Common myeloid progenitor, CD34-positive (primary cell): ENCODE data around the gene BGLAP. TPM values are rescaled to one million over a fixed set of nuclear protein-coding genes. Genes with fewer than 3 reads are reported as not detected.

ENCODE experiments used
- CTCF ChIA-PET: fragments of 350-600 bp; sonication (Branson Sonifier 250); formaldehyde crosslinking; loops from one replicate; lab custom pipeline; 2021; ENCODE audit warnings: antibody characterized with exemption; lab: Charles Lee
- POLR2A ChIA-PET: fragments of 350-600 bp; sonication (Branson Sonifier 250); formaldehyde crosslinking; loops from one replicate; lab custom pipeline; 2021; ENCODE audit warnings: antibody characterized with exemption; lab: Charles Lee
- DNase-seq, 3 donors: peaks; one replicate each; pipeline versions ENCODE4 v3.0.0 to v3.0.0-alpha.2; 2013
- H3K27ac ChIP-seq, 2 experiments: 1 replicate in 1 of 2; 2 replicates in 1 of 2; pipeline ENCODE4 v1.7.0; 2013; ENCODE audit warnings: inconsistent platforms in 2 of 2, low read length in 2 of 2, mild to moderate bottlenecking in 2 of 2, low read depth in 1 of 2, moderate library complexity in 1 of 2; ENCODE audit not compliant: severe bottlenecking in 2 of 2, insufficient read depth in 1 of 2, poor library complexity in 1 of 2
- H3K27me3 ChIP-seq, 5 experiments: replicated peaks in 2 of 5; 1 replicate in 3 of 5; 2 replicates in 2 of 5; pipeline versions ENCODE4 v1.6.1 to v1.7.0; 2013; ENCODE audit warnings: low read length in 4 of 5, mild to moderate bottlenecking in 2 of 5, moderate library complexity in 2 of 5, inconsistent platforms in 1 of 5; ENCODE audit not compliant: insufficient read depth in 5 of 5, control insufficient read depth in 4 of 5
- H3K36me3 ChIP-seq, 4 experiments: 1 replicate in 2 of 4; 2 replicates in 2 of 4; pipeline versions ENCODE4 v1.6.1 to v1.7.0; 2013; ENCODE audit warnings: low read length in 3 of 4, control low read depth in 1 of 4, mild to moderate bottlenecking in 1 of 4; ENCODE audit not compliant: control insufficient read depth in 4 of 4, insufficient read depth in 4 of 4
- H3K4me1 ChIP-seq, 4 experiments: 1 replicate in 3 of 4; 2 replicates in 1 of 4; pipeline versions ENCODE4 v1.6.1 to v1.7.1; 2013; ENCODE audit warnings: low read length in 3 of 4, mild to moderate bottlenecking in 3 of 4, control low read depth in 1 of 4, inconsistent platforms in 1 of 4, moderate library complexity in 1 of 4; ENCODE audit not compliant: control insufficient read depth in 4 of 4, insufficient read depth in 4 of 4; ENCODE audit errors: control extremely low read depth in 1 of 4
- H3K4me3 ChIP-seq, 7 experiments: 1 replicate in 4 of 7; 2 replicates in 3 of 7; pipeline versions ENCODE4 v1.5.1 to v1.7.0; 2013; ENCODE audit warnings: mild to moderate bottlenecking in 7 of 7, low read length in 6 of 7, moderate library complexity in 6 of 7, inconsistent platforms in 2 of 7, low read depth in 2 of 7, control low read depth in 1 of 7; ENCODE audit not compliant: insufficient read depth in 4 of 7, control insufficient read depth in 1 of 7; ENCODE audit errors: extremely low read depth in 1 of 7
- H3K9me3 ChIP-seq, 5 experiments: 1 replicate in 4 of 5; 2 replicates in 1 of 5; pipeline versions ENCODE4 v1.6.1 to v1.7.1; 2013; ENCODE audit warnings: low read length in 4 of 5, mild to moderate bottlenecking in 2 of 5, inconsistent platforms in 1 of 5, low read depth in 1 of 5, moderate library complexity in 1 of 5; ENCODE audit not compliant: control insufficient read depth in 4 of 5, insufficient read depth in 2 of 5; ENCODE audit errors: control extremely low read depth in 1 of 5
- WGBS: methylation state at CpG from one replicate; pipeline ENCODE4 v1.1.5; 2013; ENCODE audit not compliant: insufficient coverage; 5-methylcytosine and 5-hydroxymethylcytosine counted together
- polyA plus RNA-seq: library from polyadenylated mRNA; unstranded; fragments of 120-200 nt; gene quantifications from one replicate; pipeline ENCODE4 v1.2.1, GENCODE V29; 2013

BGLAP gene
- 0.87 TPM for polyA plus RNA-seq

GRCh38 chr1:156241926-156242325 lies at the start of gene BGLAP:
Gene BGLAP (plus strand): TSS chr1:156242184. CDS start chr1:156242232, 48 bp downstream.
- Histone ChIP-seq H3K4me1 (peaks cover 0 to 40% (median 38%) of the 10 kb centered on the region in 4 experiments), H3K36me3 (peaks cover 0 to 43% (median 32%) of the 10 kb centered on the region in 4 experiments), H3K4me3 (no peak within 1 kb of the TSS), H3K27me3 (peaks cover 0 to 2% (median 0%) of the 10 kb centered on the region in 5 experiments), H3K9me3 (no peaks in the 10 kb centered on the region), H3K27ac (no peak within 1 kb of the TSS)
- ChIA-PET CTCF (interaction anchor here (0.6 to 1.6 kb wide), 4 partner anchors 17 to 55 kb away, joined by 3 to 4 read pairs (median 4); no protein-coding TSS in a partner anchor), POLR2A (interaction anchor here (1.4 kb wide), 1 partner anchor 10 kb away, joined by 4 read pairs; no protein-coding TSS in a partner anchor)
- DNase-seq: no peak
- 46% methylated on average over 12 of the region's 14 CpGs for WGBS

DNA sequence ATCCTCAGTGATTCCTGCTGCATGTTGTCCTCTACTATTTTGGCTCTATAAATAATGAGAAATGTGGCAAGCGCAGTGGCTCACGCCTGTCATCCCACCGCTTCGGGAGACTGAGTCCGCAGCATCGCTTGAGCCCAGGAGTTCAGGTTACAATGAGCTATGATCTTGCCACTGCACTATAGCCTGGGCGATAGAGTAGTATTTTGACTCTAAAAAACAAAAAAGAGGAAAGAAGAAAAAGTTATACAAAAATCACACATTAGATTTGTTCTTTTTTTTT lies 48.8 kb upstream of the BGLAP start:
- H3K4me3 ChIP-seq: peak overlapping the region; percentile 69 to 98 (median 94)
- DNase-seq: no peak
- POLR2A ChIA-PET: interaction anchor here (0.9 to 1.0 kb wide), 2 partner anchors 20 to 96 kb away, joined by 3 read pairs; partner anchors contain the start of gene PMF1
- peaks cover 2 to 22% (median 15%) of the 10 kb centered on the region in 4 experiments for H3K4me1 ChIP-seq
- H3K27me3 ChIP-seq: no peaks in the 10 kb centered on the region
- H3K9me3 ChIP-seq: peaks cover 0 to 3% (median 0%) of the 10 kb centered on the region in 5 experiments
- CTCF ChIA-PET: interaction anchor here (1.1 to 1.8 kb wide), 3 partner anchors 31 to 60 kb away, joined by 4 to 11 read pairs (median 5); no protein-coding TSS in a partner anchor
- WGBS: 100% methylated on average over 2 of the region's 7 CpGs
- peak overlapping the region; percentile 76 to 92 for H3K27ac ChIP-seq
- peaks cover 0 to 20% (median 10%) of the 10 kb centered on the region in 4 experiments for H3K36me3 ChIP-seq

- Histone ChIP-seq H3K36me3 (peaks cover 0 to 23% (median 10%) of the 10 kb centered on the region in 4 experiments), H3K4me3 (peak within 1 kb of the TSS; percentile 87 to 98 (median 94)), H3K4me1 (peaks cover 2 to 22% (median 15%) of the 10 kb centered on the region in 4 experiments), H3K27me3 (no peaks in the 10 kb centered on the region), H3K9me3 (peaks cover 0 to 3% (median 0%) of the 10 kb centered on the region in 5 experiments), H3K27ac (peak within 1 kb of the TSS; percentile 81 to 92)
- POLR2A ChIA-PET: interaction anchor here (0.7 to 1.0 kb wide), 3 partner anchors 19 to 261 kb away, joined by 3 to 6 read pairs (median 3); partner anchors contain the start of gene PMF1
- CTCF ChIA-PET: interaction anchor here (0.9 to 1.8 kb wide), 11 partner anchors 11 to 60 kb away, joined by 3 to 11 read pairs (median 4); partner anchors contain the start of gene SEMA4A
- peak; percentile 99 for DNase-seq
- 0% methylated on average over 54 of the region's 59 CpGs for WGBS
Measured at GRCh38 chr1:156193488-156194299, 48.3 kb upstream of the BGLAP start, which contains the start of gene SLC25A44. Gene SLC25A44 (plus strand): TSS chr1:156194104. CDS start chr1:156199848, 5,744 bp downstream.

DNA sequence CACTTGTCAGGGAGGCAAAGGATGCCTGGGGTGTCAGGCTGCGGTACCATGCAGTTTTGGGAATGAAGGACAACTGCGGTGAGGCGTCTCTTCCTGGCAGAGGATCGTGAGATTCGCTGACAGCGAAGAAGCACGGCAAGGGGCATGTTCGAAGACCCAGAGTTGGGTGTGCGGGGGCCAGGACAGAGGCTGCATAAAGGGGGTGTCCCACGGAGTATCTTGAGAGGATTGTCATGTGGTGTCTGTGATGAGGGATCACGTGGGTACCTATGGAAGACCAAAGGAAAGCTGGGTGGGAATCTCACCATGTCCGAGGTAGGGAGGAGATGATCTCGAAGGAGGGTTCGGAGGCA lies 47.7 kb upstream of the BGLAP start:
- peaks cover 0 to 29% (median 11%) of the 10 kb centered on the region in 4 experiments for H3K36me3 ChIP-seq
- peaks cover 2 to 22% (median 15%) of the 10 kb centered on the region in 4 experiments for H3K4me1 ChIP-seq
- no peaks in the 10 kb centered on the region for H3K9me3 ChIP-seq
- H3K27ac ChIP-seq: peak overlapping the region; percentile 81 to 92
- CTCF ChIA-PET: interaction anchor here (0.6 to 1.8 kb wide), 13 partner anchors 10 to 1859 kb away, joined by 3 to 11 read pairs (median 4); partner anchors contain the start of gene SEMA4A
- WGBS: 18% methylated on average over 14 of the region's 14 CpGs
- POLR2A ChIA-PET: no interaction called here
- DNase-seq: no peak
- H3K27me3 ChIP-seq: no peaks in the 10 kb centered on the region
- peak overlapping the region; percentile 87 to 98 (median 94) for H3K4me3 ChIP-seq

- Histone ChIP-seq H3K4me1 (peaks cover 2 to 22% (median 15%) of the 10 kb centered on the region in 4 experiments), H3K9me3 (no peaks in the 10 kb centered on the region), H3K4me3 (no peak overlapping the region), H3K27me3 (no peaks in the 10 kb centered on the region), H3K36me3 (peaks cover 7 to 42% (median 21%) of the 10 kb centered on the region in 4 experiments), H3K27ac (no peak overlapping the region)
- POLR2A ChIA-PET: no interaction called here
- DNase-seq: peak in 2 of 3 donors; percentile 6 to 11
- WGBS: 86% methylated on average over 4 of the region's 4 CpGs
- CTCF ChIA-PET: interaction anchor here (1.3 kb wide), 1 partner anchor 22 kb away, joined by 3 read pairs; no protein-coding TSS in a partner anchor
Measured at GRCh38 chr1:156195853-156196252, 46.1 kb upstream of the BGLAP start.

GRCh38 chr1:156196445-156196844 lies 45.5 kb upstream of the BGLAP start:
- peaks cover 2 to 25% (median 15%) of the 10 kb centered on the region in 4 experiments for H3K4me1 ChIP-seq
- 100% methylated on average over 2 of the region's 2 CpGs for WGBS
- POLR2A ChIA-PET: no interaction called here
- no peak for DNase-seq
- no peak overlapping the region for H3K4me3 ChIP-seq
- no peaks in the 10 kb centered on the region for H3K27me3 ChIP-seq
- H3K9me3 ChIP-seq: no peaks in the 10 kb centered on the region
- no peak overlapping the region for H3K27ac ChIP-seq
- CTCF ChIA-PET: interaction anchor here (0.7 to 1.6 kb wide), 3 partner anchors 22 to 123 kb away, joined by 3 to 5 read pairs (median 4); no protein-coding TSS in a partner anchor
- peaks cover 7 to 46% (median 22%) of the 10 kb centered on the region in 4 experiments for H3K36me3 ChIP-seq
